OCI-LY3 (cell line): Measurements from ENCODE around the gene ESR1.
"Not testable (repeated sequence)": the region's sequence is repeated elsewhere in the genome, so short reads cannot be mapped to it uniquely, and the experiment has no call there.

Source experiments
- H2AFZ ChIP-seq: fragments of 200-600, 300-600 bp; shearing (Covaris generic); 2 replicates; pipeline ENCODE4 v1.6.0; 2014; ENCODE audit warnings: antibody characterized with exemption, low read depth, low read length
- H3K27ac ChIP-seq: fragments of 200-600, 300-600 bp; sonication (generic); 2 replicates; pipeline ENCODE4 v1.5.1; 2014; ENCODE audit warnings: mild to moderate bottlenecking, low read length, moderate library complexity, mixed read lengths
- H3K27me3 ChIP-seq: fragments of 200-600, 300-600 bp; sonication (generic); 2 replicates; pipeline ENCODE4 v1.6.1; 2014; ENCODE audit warnings: low read depth, low read length, mixed read lengths
- H3K36me3 ChIP-seq: fragments of 200-600, 300-600 bp; sonication (generic); replicated peaks from 2 replicates; pipeline ENCODE3; 2014; ENCODE audit warnings: low read depth, low read length, mixed read lengths
- H3K4me1 ChIP-seq: fragments of 300-600, 200-600 bp; sonication (generic); 2 replicates; pipeline ENCODE4 v1.6.1; 2014; ENCODE audit warnings: low read length, mixed read lengths
- H3K4me2 ChIP-seq: fragments of 200-600, 300-600 bp; sonication (generic); 2 replicates; pipeline ENCODE4 v1.6.1; 2014; ENCODE audit warnings: low read length, mixed read lengths
- H3K4me3 ChIP-seq: fragments of 300-600, 200-600 bp; sonication (generic); 2 replicates; pipeline ENCODE4 v1.5.1; 2014; ENCODE audit warnings: antibody characterized with exemption, mild to moderate bottlenecking, low read length, moderate library complexity
- H3K79me2 ChIP-seq: fragments of 300-600, 200-600 bp; shearing (Covaris generic); 2 replicates; pipeline ENCODE4 v1.6.1; 2014; ENCODE audit warnings: mild to moderate bottlenecking, low read length, mixed read lengths
- H3K9ac ChIP-seq: fragments of 300-600, 200-600 bp; shearing (Covaris generic); 2 replicates; pipeline ENCODE4 v1.6.0; 2014; ENCODE audit warnings: mild to moderate bottlenecking, low read length, moderate library complexity
- H3K9me3 ChIP-seq: fragments of 200-600, 300-600 bp; shearing (Covaris generic); 2 replicates; pipeline ENCODE4 v1.6.1; 2014; ENCODE audit warnings: low read length, mixed read lengths; ENCODE audit not compliant: insufficient read depth
- H4K20me1 ChIP-seq: fragments of 200-600, 300-600 bp; sonication (generic); 2 replicates; pipeline ENCODE4 v1.6.1; 2016; ENCODE audit warnings: low read length, mixed read lengths; ENCODE audit not compliant: insufficient read depth
- CTCF ChIP-seq: fragments of 200-600, 300-600 bp; sonication (generic); IDR thresholded peaks from 2 replicates; pipeline ENCODE4 v1.5.1; 2014; ENCODE audit warnings: antibody characterized with exemption, low read length, low read depth
- EZH2phosphoT487 ChIP-seq: fragments of 200-600 bp; shearing (Covaris generic); IDR thresholded peaks from 2 replicates; pipeline ENCODE4 v1.6.1; 2018; ENCODE audit warnings: antibody characterized with exemption, mixed run types, low read depth

ESR1 gene

DNA sequence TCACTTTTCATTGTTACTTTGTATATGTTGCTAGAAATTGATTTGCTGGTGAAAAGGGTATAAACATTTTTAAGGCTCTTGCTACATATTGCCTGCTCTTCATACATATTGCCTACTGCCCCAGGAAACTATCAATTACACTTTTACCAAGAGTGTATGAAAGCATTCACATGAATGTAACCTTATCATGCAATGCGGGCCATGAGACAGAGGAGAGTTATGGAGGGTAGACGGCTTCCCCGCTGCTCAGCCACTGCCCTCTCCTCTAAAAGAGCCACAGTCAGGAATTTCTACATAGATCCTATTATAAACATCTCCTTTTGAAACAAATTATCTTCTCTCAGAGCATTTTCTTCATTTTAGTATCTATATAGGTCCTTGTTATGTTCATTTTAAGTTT, 264.4 kb downstream of the ESR1 start:
- no peaks in the 10 kb centered on the region for H3K36me3 ChIP-seq
- H3K79me2 ChIP-seq = no peaks in the 10 kb centered on the region
- TF ChIP-seq EZH2phosphoT487 = no peak
- no peak for TF ChIP-seq CTCF
- H3K4me1 ChIP-seq = no peaks in the 10 kb centered on the region
- H2AFZ ChIP-seq = no peak overlapping the region
- H3K9me3 ChIP-seq = no peaks in the 10 kb centered on the region
- H4K20me1 ChIP-seq = no peaks in the 10 kb centered on the region
- H3K4me3 ChIP-seq = no peak overlapping the region
- H3K9ac ChIP-seq = no peak overlapping the region
- no peak overlapping the region for H3K27ac ChIP-seq
- H3K27me3 ChIP-seq = no peaks in the 10 kb centered on the region; the same call in 1 of the 2 replicates
- H3K4me2 ChIP-seq = no peak overlapping the region

DNA sequence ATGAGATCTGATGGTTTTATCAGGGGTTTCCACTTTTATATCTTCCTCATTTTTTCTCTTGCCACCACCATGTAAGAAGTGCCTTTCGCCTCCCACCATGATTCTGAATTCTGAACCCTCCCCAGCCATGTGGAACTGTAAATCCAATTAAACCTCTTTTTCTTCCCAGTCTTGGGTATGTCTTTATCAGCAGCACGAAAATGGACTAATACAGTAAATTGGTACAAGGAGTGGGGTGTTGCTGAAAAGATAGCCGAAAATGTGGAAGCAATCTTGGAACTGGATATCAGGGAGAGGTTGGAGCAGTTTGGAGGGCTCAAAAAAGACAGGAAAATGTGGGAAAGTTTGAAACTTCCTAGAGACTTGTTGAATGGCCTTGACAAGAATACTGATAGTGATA, 268.8 kb downstream of the ESR1 start:
- not testable (repeated sequence) for H3K4me1 ChIP-seq, H3K27ac ChIP-seq, H3K4me3 ChIP-seq, H3K27me3 ChIP-seq, H3K79me2 ChIP-seq, H4K20me1 ChIP-seq, H3K4me2 ChIP-seq, H3K9ac ChIP-seq, H3K36me3 ChIP-seq, H2AFZ ChIP-seq, H3K9me3 ChIP-seq

DNA sequence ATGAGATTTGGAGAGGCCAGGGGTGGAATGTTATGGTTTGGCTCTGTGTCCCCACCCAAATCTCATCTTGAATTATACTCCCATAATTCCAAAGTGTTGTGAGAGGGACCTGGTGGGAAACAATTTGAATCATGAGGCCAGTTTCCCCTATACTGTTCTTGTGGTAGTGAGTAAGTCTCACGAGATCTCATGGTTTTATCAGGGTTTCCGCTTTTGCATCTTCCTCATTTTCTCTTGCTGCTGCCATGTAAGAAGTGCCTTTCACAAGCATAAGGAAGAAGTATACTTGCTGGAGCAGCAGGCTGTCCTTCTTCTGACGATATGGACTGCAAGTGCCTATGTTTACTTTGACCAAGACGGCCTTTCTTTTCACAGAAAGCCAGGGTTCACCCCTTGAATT, 270.5 kb downstream of the ESR1 start:
- TF ChIP-seq CTCF (no peak), EZH2phosphoT487 (no peak)
- H3K36me3 ChIP-seq = no peaks in the 10 kb centered on the region
- H3K4me3 ChIP-seq = no peak overlapping the region
- no peak overlapping the region for H2AFZ ChIP-seq
- H3K79me2 ChIP-seq = no peaks in the 10 kb centered on the region
- no peak overlapping the region for H3K4me2 ChIP-seq
- no peaks in the 10 kb centered on the region for H4K20me1 ChIP-seq
- H3K27me3 ChIP-seq = no peaks in the 10 kb centered on the region
- H3K9ac ChIP-seq = no peak overlapping the region
- H3K9me3 ChIP-seq = no peaks in the 10 kb centered on the region
- no peak overlapping the region for H3K27ac ChIP-seq
- H3K4me1 ChIP-seq = no peaks in the 10 kb centered on the region

GRCh38 chr6:152078804-152079203, 271.3 kb downstream of the ESR1 start:
- Histone ChIP-seq H3K36me3 (no peaks in the 10 kb centered on the region), H2AFZ (no peak overlapping the region), H3K9me3 (no peaks in the 10 kb centered on the region), H3K4me2 (no peak overlapping the region), H3K27me3 (no peaks in the 10 kb centered on the region), H3K4me1 (no peaks in the 10 kb centered on the region), H3K27ac (no peak overlapping the region), H3K4me3 (no peak overlapping the region), H4K20me1 (no peaks in the 10 kb centered on the region), H3K79me2 (no peaks in the 10 kb centered on the region), H3K9ac (no peak overlapping the region)
- TF ChIP-seq EZH2phosphoT487 (no peak), CTCF (no peak)

GRCh38 chr6:152085451-152085921, 278.0 kb downstream of the ESR1 start:
- H3K9me3 ChIP-seq = no peaks in the 10 kb centered on the region
- no peaks in the 10 kb centered on the region for H3K4me1 ChIP-seq
- no peak overlapping the region for H3K4me2 ChIP-seq
- H2AFZ ChIP-seq = no peak overlapping the region
- H3K4me3 ChIP-seq = no peak overlapping the region
- no peak overlapping the region for H3K27ac ChIP-seq
- H3K79me2 ChIP-seq = no peaks in the 10 kb centered on the region
- no peaks in the 10 kb centered on the region for H3K36me3 ChIP-seq
- H4K20me1 ChIP-seq = no peaks in the 10 kb centered on the region
- H3K27me3 ChIP-seq = no peaks in the 10 kb centered on the region
- H3K9ac ChIP-seq = no peak overlapping the region
- TF ChIP-seq EZH2phosphoT487 (no peak), CTCF (no peak)
